Pancreas (tissue), 10 donors: ENCODE results near the gene SBF2. TPM values are rescaled to one million over a fixed set of nuclear protein-coding genes. Genes with fewer than 3 reads are reported as not detected.

Experiments
- ATAC-seq, 4 donors: fragments of 200-7000 bp; cut with Tn5 transposase; one replicate each; pipeline versions ENCODE4 v1.8.0 to v1.9.1; 2020; ENCODE audit warnings: mild to moderate bottlenecking in 4 of 4, moderate library complexity in 4 of 4
- DNase-seq, 6 donors: peaks; one replicate each; pipeline ENCODE4 v3.0.0-alpha.2; 2020
- FAIRE-seq: peaks from 2 replicates; lab custom pipeline; 2012; peaks lifted over from hg19 to GRCh38; lab: Jason Lieb, UNC
- H3K27ac ChIP-seq, 4 donors: fragments of 200-600 bp; sonication (generic); 1 replicate in 3 of 4; 2 replicates in 1 of 4; pipeline versions ENCODE4 v1.5.0 to v1.8.0; 2020
- H3K27me3 ChIP-seq, 4 donors: fragments of 200-600 bp; one replicate each; pipeline ENCODE4 v1.8.0; 2021
- H3K36me3 ChIP-seq, 3 donors: fragments of 200-600 bp; sonication (generic) in 1 of 3; one replicate each; pipeline versions ENCODE4 v1.5.0 to v1.8.0; 2020 to 2021
- H3K4me1 ChIP-seq, 3 donors: fragments of 200-600 bp; one replicate each; pipeline ENCODE4 v1.8.0; 2021
- H3K4me3 ChIP-seq, 4 donors: fragments of 200-600 bp; sonication (generic) in 2 of 4; one replicate each; pipeline versions ENCODE4 v1.5.0 to v1.8.0; 2020 to 2021
- H3K9me3 ChIP-seq, 4 donors: fragments of 200-600 bp; one replicate each; pipeline ENCODE4 v1.8.0; 2021
- CTCF ChIP-seq, 4 donors: fragments of 200-600 bp; sonication (generic) in 3 of 4; IDR thresholded peaks; one replicate each; pipeline versions ENCODE4 v1.5.0 to v1.8.0; 2021; ENCODE audit warnings: antibody characterized with exemption in 4 of 4
- WGBS, 2 donors: extraction: QIAGEN DNeasy Blood & Tissue Kit; methylation state at CpG; one replicate each; pipeline ENCODE4 v1.1.7; 2013; 5-methylcytosine and 5-hydroxymethylcytosine counted together
- intact Hi-C, 3 donors: fragments of 100-400 bp; cut with DNase I; formaldehyde crosslinking; loops; one replicate each; pipeline versions ENCODE4 v1.11.1 to v1.14.2; 2022
- polyA plus RNA-seq, 2 donors: library from polyadenylated mRNA; stranded (reverse); fragments of 200-250 nt; gene quantifications; one replicate each; pipeline ENCODE4 v1.2.3, GENCODE V29; 2013
- total RNA-seq, 6 donors: library from RNA; stranded (reverse); fragmentation: NEBNext Ultra II Directional in 4 of 6; extraction: Animal tissue kit (Norgen Biotek cat#: 25700) in 4 of 6; gene quantifications; one replicate each; pipeline versions ENCODE4 v1.2.1 to v1.2.4, GENCODE V29; 2021 to 2023
- donor health status: healthy with polysubstance abuse.
- donor health status: DM: no; HTN: no; CAD: no; lungs with moderate emphysema.
- donor health status: DM: no; HTN: no; CAD: no.
- donor health status: control.
- donor health status: control.
- donor health status: Bipolar disorder and iron deficiency.
- donor health status: DM: yes; HTN: yes; CAD: no.
- donor health status: DM: no; HTN: no; CAD: no.
- donor health status: DM: no; HTN: no; CAD: no.
- donor health status: DM: yes; HTN: yes; CAD: no.

The SBF2 gene
- total and polyA plus RNA-seq, 8 donors: 4.6 to 21.8 (median 10.3) TPM

DNA sequence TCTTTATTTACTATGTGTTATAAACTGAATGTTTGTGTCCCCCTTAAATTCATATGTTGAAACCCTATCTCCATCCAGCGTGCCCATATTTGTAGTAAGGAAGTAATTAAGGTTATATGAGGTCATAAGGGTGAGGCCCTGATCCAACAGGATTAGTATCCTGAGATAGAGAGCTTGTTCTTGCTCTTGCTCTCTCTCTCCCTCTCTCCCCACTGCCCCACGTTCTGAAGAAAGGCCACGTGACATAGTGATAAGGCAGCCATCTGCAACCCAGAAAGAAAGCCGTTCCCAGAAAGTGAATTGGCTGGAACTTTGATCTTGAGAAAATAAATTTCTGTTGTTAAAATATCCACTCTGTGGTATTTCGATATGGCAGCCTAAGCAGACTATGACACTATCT lies 417.7 kb downstream of the SBF2 start:
- no peak for FAIRE-seq
- Histone ChIP-seq H3K4me1 (no peaks in the 10 kb centered on the region), H3K27me3 (no peaks in the 10 kb centered on the region), H3K36me3 (no peaks in the 10 kb centered on the region), H3K4me3 (no peak overlapping the region), H3K9me3 (no peaks in the 10 kb centered on the region), H3K27ac (no peak overlapping the region)
- TF ChIP-seq CTCF (IDR thresholded peaks at IDR 0.05): no peak
- no peak for ATAC-seq
- DNase-seq: no peak
- 80 to 91% methylated on average over 5 of the region's 5 CpGs for WGBS, 2 donors
- intact Hi-C loops: no loop called here

- no peak for TF ChIP-seq CTCF (IDR thresholded peaks at IDR 0.05)
- no peaks in the 10 kb centered on the region for H3K4me1 ChIP-seq
- ATAC-seq (no peak), FAIRE-seq (no peak), DNase-seq (no peak)
- H3K9me3 ChIP-seq: no peaks in the 10 kb centered on the region
- H3K27ac ChIP-seq: no peak overlapping the region
- H3K36me3 ChIP-seq: no peaks in the 10 kb centered on the region
- intact Hi-C loops: no loop called here
- no peaks in the 10 kb centered on the region for H3K27me3 ChIP-seq
- 79 to 86% methylated on average over 6 of the region's 6 CpGs for WGBS, 2 donors
- H3K4me3 ChIP-seq: no peak overlapping the region
Observed at GRCh38 chr11:9875862-9876261, 418.2 kb downstream of the SBF2 start.

DNA sequence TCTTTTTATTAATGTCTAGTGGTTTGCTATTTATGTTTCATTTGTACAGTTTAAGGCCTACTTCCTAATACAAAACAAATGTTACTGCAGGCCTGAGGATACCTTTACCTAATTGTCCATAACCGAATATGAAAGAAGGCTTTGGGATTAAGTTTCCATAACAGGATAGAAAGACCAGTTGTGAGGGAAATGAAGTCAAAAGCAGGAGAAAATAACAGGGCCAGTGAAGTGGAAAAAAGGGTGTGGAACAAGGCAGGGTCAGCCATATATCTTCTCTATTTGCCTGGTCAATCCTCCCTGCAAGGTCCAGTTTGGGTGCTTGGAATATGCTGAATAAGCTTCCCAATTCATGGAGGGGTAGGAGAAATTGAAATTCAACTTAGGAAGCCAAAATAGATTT lies 418.6 kb downstream of the SBF2 start:
- no peaks in the 10 kb centered on the region for H3K27me3 ChIP-seq
- H3K27ac ChIP-seq: no peak overlapping the region
- H3K4me3 ChIP-seq: no peak overlapping the region
- no peaks in the 10 kb centered on the region for H3K4me1 ChIP-seq
- WGBS, 2 donors: 86 to 90% methylated on average over 1 of the region's 1 CpG
- no peaks in the 10 kb centered on the region for H3K9me3 ChIP-seq
- H3K36me3 ChIP-seq: peaks cover 0 to 2% (median 0%) of the 10 kb centered on the region in 3 donors
- no peak for FAIRE-seq
- TF ChIP-seq CTCF (IDR thresholded peaks at IDR 0.05): no peak
- ATAC-seq: no peak
- intact Hi-C loops: no loop called here
- DNase-seq: no peak

DNA sequence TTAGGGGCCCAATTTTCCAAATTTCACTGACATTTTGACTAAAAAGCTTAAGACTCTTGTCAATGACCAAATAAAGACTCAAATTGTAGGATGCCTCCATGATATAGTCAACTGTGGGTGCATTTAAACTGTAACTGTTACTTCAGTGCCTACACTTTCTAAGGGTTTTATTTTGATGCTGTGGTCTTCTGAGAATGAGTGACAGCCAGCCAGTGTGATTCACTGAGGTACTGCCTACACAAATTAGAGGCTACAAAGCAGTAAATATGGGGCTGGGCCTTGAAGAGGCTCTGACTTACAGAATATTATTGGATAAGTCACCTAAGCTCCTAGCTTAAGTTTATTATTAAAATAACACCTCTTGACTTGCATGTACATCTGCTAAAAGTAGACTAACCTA lies 419.6 kb downstream of the SBF2 start:
- H3K4me3 ChIP-seq: no peak overlapping the region
- intact Hi-C loops: no loop called here

GRCh38 chr11:9868641-9869040 lies 425.4 kb downstream of the SBF2 start:
- no peaks in the 10 kb centered on the region for H3K9me3 ChIP-seq
- no peak overlapping the region for H3K27ac ChIP-seq
- no peak for DNase-seq
- H3K27me3 ChIP-seq: no peaks in the 10 kb centered on the region
- intact Hi-C loops: no loop called here
- H3K4me3 ChIP-seq: no peak overlapping the region
- ATAC-seq: no peak
- no peak for FAIRE-seq
- 90 to 94% methylated on average over 3 of the region's 3 CpGs for WGBS, 2 donors
- H3K36me3 ChIP-seq: peaks cover 0 to 5% (median 0%) of the 10 kb centered on the region in 3 donors
- no peaks in the 10 kb centered on the region for H3K4me1 ChIP-seq
- TF ChIP-seq CTCF (IDR thresholded peaks at IDR 0.05): no peak

More for the DNA sequence above, 419.6 kb downstream of the SBF2 start:
- TF ChIP-seq CTCF (IDR thresholded peaks at IDR 0.05): no peak
- H3K27ac ChIP-seq: no peak overlapping the region
- no peaks in the 10 kb centered on the region for H3K27me3 ChIP-seq
- H3K4me1 ChIP-seq: no peaks in the 10 kb centered on the region
- ATAC-seq (no peak), FAIRE-seq (no peak), DNase-seq (no peak)
- H3K36me3 ChIP-seq: peaks cover 0 to 5% (median 0%) of the 10 kb centered on the region in 3 donors
- H3K9me3 ChIP-seq: no peaks in the 10 kb centered on the region
